WTC11 (cell line): Measurements from ENCODE around the gene MRAS.

ENCODE experiments used
- AR ChIP-seq: fragments of 250-450 bp; sonication (Bioruptor Pico); IDR thresholded peaks from 2 replicates; pipeline ENCODE4 v1.9.0; 2021; ENCODE audit warnings: mild to moderate bottlenecking
- CREB1 ChIP-seq: sonication (generic); formaldehyde crosslinking; IDR thresholded peaks from 2 replicates; pipeline ENCODE4 v1.8.0; 2023; ENCODE audit warnings: mild to moderate bottlenecking, missing genetic modification reagents
- E2F5 ChIP-seq: sonication (generic); formaldehyde crosslinking; IDR thresholded peaks from 2 replicates; pipeline ENCODE4 v1.8.1; 2022; ENCODE audit warnings: mild to moderate bottlenecking, moderate library complexity, missing genetic modification reagents
- NFYB ChIP-seq: sonication (generic); formaldehyde crosslinking; conservative IDR thresholded peaks from 2 replicates; pipeline ENCODE4 v1.8.0; 2022; ENCODE audit warnings: low read depth, missing genetic modification reagents
- SP1 ChIP-seq: sonication (generic); formaldehyde crosslinking; conservative IDR thresholded peaks from 2 replicates; pipeline ENCODE4 v1.8.1; 2022; ENCODE audit warnings: missing genetic modification reagents
- USF2 ChIP-seq: sonication (generic); formaldehyde crosslinking; IDR thresholded peaks from 2 replicates; pipeline ENCODE4 v1.8.1; 2023; ENCODE audit warnings: mild to moderate bottlenecking, missing genetic modification reagents, moderate library complexity
- ZBTB21 ChIP-seq: sonication (generic); formaldehyde crosslinking; IDR thresholded peaks from 2 replicates; pipeline ENCODE4 v1.8.1; 2023; ENCODE audit warnings: mild to moderate bottlenecking, missing genetic modification reagents, borderline replicate concordance
- ZNF263 ChIP-seq: sonication (generic); formaldehyde crosslinking; IDR thresholded peaks from 2 replicates; pipeline ENCODE4 v1.8.1; 2022; ENCODE audit warnings: low read depth, mild to moderate bottlenecking, moderate library complexity, missing genetic modification reagents
- TF ChIP-seq, protein P1 (sequence below): fragments of 200-600 bp; IDR thresholded peaks from 2 replicates; pipeline ENCODE4 v1.8.0; 2022; ENCODE audit warnings: antibody characterized with exemption
- TF ChIP-seq, protein P2 (sequence below): sonication (generic); formaldehyde crosslinking; IDR thresholded peaks from 2 replicates; pipeline ENCODE4 v1.8.1; 2023; ENCODE audit warnings: mild to moderate bottlenecking, moderate library complexity, missing genetic modification reagents

DNA sequence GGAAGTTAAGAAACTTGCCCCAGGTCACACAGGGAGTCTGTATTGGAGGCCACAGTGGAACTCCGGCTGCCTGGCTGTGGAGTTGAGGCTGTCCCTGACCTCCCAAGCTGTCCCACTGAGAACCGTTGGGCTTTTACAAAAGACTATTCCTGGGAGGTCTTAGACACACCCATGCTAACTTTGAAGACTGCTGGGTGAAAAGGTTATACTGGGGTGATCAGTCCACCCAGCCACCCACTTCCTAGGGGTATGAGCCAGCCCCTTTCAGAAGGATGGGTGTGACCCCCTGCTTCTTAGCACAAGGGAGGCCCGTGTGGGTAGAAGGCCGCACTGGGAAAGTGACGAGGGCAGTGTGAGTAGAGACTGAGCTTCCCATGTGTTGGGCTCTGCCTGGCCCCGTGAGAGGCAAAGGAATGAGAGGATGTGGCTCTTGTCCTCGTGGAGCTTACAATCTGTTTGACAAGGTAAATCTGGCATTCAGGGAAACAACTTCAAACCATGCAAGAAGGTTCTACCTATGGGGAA, 19.0 kb downstream of the MRAS start:
- TF ChIP-seq, protein P1, sequence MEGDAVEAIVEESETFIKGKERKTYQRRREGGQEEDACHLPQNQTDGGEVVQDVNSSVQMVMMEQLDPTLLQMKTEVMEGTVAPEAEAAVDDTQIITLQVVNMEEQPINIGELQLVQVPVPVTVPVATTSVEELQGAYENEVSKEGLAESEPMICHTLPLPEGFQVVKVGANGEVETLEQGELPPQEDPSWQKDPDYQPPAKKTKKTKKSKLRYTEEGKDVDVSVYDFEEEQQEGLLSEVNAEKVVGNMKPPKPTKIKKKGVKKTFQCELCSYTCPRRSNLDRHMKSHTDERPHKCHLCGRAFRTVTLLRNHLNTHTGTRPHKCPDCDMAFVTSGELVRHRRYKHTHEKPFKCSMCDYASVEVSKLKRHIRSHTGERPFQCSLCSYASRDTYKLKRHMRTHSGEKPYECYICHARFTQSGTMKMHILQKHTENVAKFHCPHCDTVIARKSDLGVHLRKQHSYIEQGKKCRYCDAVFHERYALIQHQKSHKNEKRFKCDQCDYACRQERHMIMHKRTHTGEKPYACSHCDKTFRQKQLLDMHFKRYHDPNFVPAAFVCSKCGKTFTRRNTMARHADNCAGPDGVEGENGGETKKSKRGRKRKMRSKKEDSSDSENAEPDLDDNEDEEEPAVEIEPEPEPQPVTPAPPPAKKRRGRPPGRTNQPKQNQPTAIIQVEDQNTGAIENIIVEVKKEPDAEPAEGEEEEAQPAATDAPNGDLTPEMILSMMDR, result no peak
- TF ChIP-seq SP1 (CRISPR knock-in tag) (no peak), AR (CRISPR knock-in tag) (no peak), CREB1 (CRISPR knock-in tag) (no peak), ZBTB21 (no peak), ZNF263 (CRISPR knock-in tag) (no peak), E2F5 (CRISPR knock-in tag) (no peak), NFYB (CRISPR knock-in tag) (no peak), USF2 (no peak)
- TF ChIP-seq, protein P2, sequence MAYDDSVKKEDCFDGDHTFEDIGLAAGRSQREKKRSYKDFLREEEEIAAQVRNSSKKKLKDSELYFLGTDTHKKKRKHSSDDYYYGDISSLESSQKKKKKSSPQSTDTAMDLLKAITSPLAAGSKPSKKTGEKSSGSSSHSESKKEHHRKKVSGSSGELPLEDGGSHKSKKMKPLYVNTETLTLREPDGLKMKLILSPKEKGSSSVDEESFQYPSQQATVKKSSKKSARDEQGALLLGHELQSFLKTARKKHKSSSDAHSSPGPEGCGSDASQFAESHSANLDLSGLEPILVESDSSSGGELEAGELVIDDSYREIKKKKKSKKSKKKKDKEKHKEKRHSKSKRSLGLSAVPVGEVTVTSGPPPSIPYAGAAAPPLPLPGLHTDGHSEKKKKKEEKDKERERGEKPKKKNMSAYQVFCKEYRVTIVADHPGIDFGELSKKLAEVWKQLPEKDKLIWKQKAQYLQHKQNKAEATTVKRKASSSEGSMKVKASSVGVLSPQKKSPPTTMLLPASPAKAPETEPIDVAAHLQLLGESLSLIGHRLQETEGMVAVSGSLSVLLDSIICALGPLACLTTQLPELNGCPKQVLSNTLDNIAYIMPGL, result no peak
